Panc1 (cell line): ENCODE results near the gene SYNPR. TPM values are rescaled to one million over a fixed set of nuclear protein-coding genes. Genes with fewer than 3 reads are reported as not detected.

ENCODE experiments used
- ATAC-seq: fragments of 200-7000 bp; cut with Tn5 transposase; 2 replicates; pipeline ENCODE4 v1.9.1; 2020; ENCODE audit warnings: mild to moderate bottlenecking, moderate library complexity
- BruUV-seq: library from RNA; stranded (reverse); fragments of 400-500 nt; replicated peaks from 2 replicates; lab custom pipeline; 2021; lab: Mats Ljungman, UMichigan
- CTCF ChIA-PET: fragments of 300-600 bp; sonication (Branson Sonifier 250); formaldehyde crosslinking; loops from one replicate; lab custom pipeline; 2022; ENCODE audit warnings: antibody characterized with exemption; lab: Charles Lee
- POLR2A ChIA-PET: fragments of 300-600 bp; sonication (Branson Sonifier 250); formaldehyde crosslinking; loops from one replicate; lab custom pipeline; 2022; ENCODE audit warnings: antibody characterized with exemption; lab: Charles Lee
- DNase-seq: peaks from one replicate; pipeline ENCODE4 v3.0.0-alpha.2; 2010; ENCODE audit warnings: low read depth, low spot score
- H3K27ac ChIP-seq: 2 replicates; pipeline ENCODE4 v1.5.1; 2011; ENCODE audit warnings: mild to moderate bottlenecking, low read length, inconsistent platforms
- H3K27me3 ChIP-seq: fragments of 200-500 bp; sonication (Bioruptor generic); 2 replicates; pipeline ENCODE4 v1.6.0; 2014; ENCODE audit warnings: low read length, inconsistent platforms; ENCODE audit not compliant: control insufficient read depth, insufficient read depth
- H3K36me3 ChIP-seq: fragments of 200-500 bp; sonication (Bioruptor generic); 2 replicates; pipeline ENCODE4 v1.5.1; 2014; ENCODE audit warnings: inconsistent platforms, mild to moderate bottlenecking, low read length, moderate library complexity; ENCODE audit not compliant: control insufficient read depth, insufficient read depth
- H3K4me1 ChIP-seq: 2 replicates; pipeline ENCODE4 v1.5.1; 2011; ENCODE audit warnings: inconsistent platforms, mild to moderate bottlenecking, low read length, moderate library complexity; ENCODE audit not compliant: control insufficient read depth, insufficient read depth
- H3K4me3 ChIP-seq, 2 experiments: 2 replicates each; pipeline ENCODE4 v1.5.1; 2011 to 2012; ENCODE audit warnings: low read depth in 2 of 2, low read length in 2 of 2, mild to moderate bottlenecking in 2 of 2, inconsistent platforms in 1 of 2, moderate library complexity in 1 of 2
- H3K9me3 ChIP-seq: fragments of 200-500 bp; sonication (Bioruptor generic); 2 replicates; pipeline ENCODE4 v1.5.1; 2014; ENCODE audit warnings: low read depth, mild to moderate bottlenecking, inconsistent platforms, low read length, moderate library complexity; ENCODE audit not compliant: control insufficient read depth, insufficient read depth
- POLR2AphosphoS5 ChIP-seq: IDR thresholded peaks from 2 replicates; pipeline ENCODE4 v1.6.1; 2012; ENCODE audit warnings: mild to moderate bottlenecking, low read depth, low read length, moderate library complexity
- REST ChIP-seq, 2 experiments: IDR thresholded peaks; 2 replicates each; pipeline ENCODE4 v1.6.1; 2011 to 2012; ENCODE audit warnings: low read depth in 2 of 2, control low read depth in 1 of 2, low read length in 1 of 2, mild to moderate bottlenecking in 1 of 2, moderate library complexity in 1 of 2; ENCODE audit not compliant: insufficient read depth in 1 of 2
- SIN3A ChIP-seq: IDR thresholded peaks from 2 replicates; pipeline ENCODE4 v1.6.1; 2012; ENCODE audit warnings: low read depth, mild to moderate bottlenecking, low read length, moderate library complexity, borderline replicate concordance; ENCODE audit not compliant: insufficient read depth
- TCF7L2 ChIP-seq: IDR thresholded peaks from 2 replicates; pipeline ENCODE4 v1.6.1; 2011; ENCODE audit warnings: mild to moderate bottlenecking, low read depth, low read length, inconsistent platforms
- in situ Hi-C: cut with HindIII; loops from 2 replicates; pipeline ENCODE4 v1.10.0; 2016; ENCODE audit warnings: low sequenced_read_pairs, low pct_unique_long_range_greater_than_20kb
- intact Hi-C: fragments of 100-400 bp; cut with micrococcal nuclease; formaldehyde crosslinking; loops from one replicate; pipeline ENCODE4 v1.10.0; 2022; ENCODE audit not compliant: unreplicated experiment
- total RNA-seq: library from RNA; stranded (reverse); gene quantifications from one replicate; pipeline ENCODE4 v1.2.1, GENCODE V29; 2021; ENCODE audit not compliant: unreplicated experiment
- TF ChIP-seq, protein P1 (sequence below): fragments of 450-650 bp; IDR thresholded peaks from 2 replicates; pipeline ENCODE4 v1.5.1; 2017; ENCODE audit warnings: mild to moderate bottlenecking

SYNPR gene
- total RNA-seq, 1 experiment from 2014 or later: not detected

DNA sequence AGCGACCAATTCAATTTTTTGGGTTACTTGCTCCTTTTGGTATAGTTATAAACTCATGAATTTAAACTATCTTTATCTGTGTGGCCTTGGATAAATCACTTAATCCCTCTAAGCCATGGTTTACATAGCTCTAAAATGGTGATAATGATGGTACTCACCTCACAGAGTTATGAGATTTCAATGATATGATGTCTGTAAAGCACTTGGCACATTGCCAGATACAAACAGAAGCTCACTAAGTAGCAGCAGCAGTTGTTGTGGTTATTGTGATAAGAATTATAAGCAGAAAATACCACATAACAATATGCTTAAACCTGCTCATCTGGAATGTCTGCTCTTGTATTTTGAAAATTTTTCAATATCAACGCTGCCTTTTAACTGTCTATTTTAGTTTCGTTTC is 189.3 kb downstream of the SYNPR start:
- Histone ChIP-seq H3K27ac (no peak overlapping the region), H3K9me3 (no peaks in the 10 kb centered on the region), H3K27me3 (no peaks in the 10 kb centered on the region), H3K36me3 (no peaks in the 10 kb centered on the region), H3K4me3 (no peak overlapping the region), H3K4me1 (no peaks in the 10 kb centered on the region)
- intact Hi-C loops: no loop called here
- in situ Hi-C loops: no loop called here
- no peak for TF ChIP-seq POLR2AphosphoS5
- CTCF ChIA-PET: no interaction called here
- BruUV-seq: no TSS peak
- DNase-seq: no peak
- ATAC-seq: no peak
- POLR2A ChIA-PET: no interaction called here

- no TSS peak for BruUV-seq
- no peaks in the 10 kb centered on the region for H3K4me1 ChIP-seq
- in situ Hi-C loops: no loop called here
- H3K36me3 ChIP-seq: no peaks in the 10 kb centered on the region
- no peaks in the 10 kb centered on the region for H3K27me3 ChIP-seq
- no peaks in the 10 kb centered on the region for H3K9me3 ChIP-seq
- intact Hi-C loops: no loop called here
- POLR2A ChIA-PET: no interaction called here
- H3K4me3 ChIP-seq: no peak overlapping the region
- no peak for DNase-seq
- TF ChIP-seq SIN3A (no peak), POLR2AphosphoS5 (no peak), TCF7L2 (no peak), REST (IDR thresholded peaks at IDR 0.05; ENCODE audit: insufficient read depth in 1 of 2, low read depth in 2 of 2, low read length in 1 of 2) (no peak)
- TF ChIP-seq, protein P1, sequence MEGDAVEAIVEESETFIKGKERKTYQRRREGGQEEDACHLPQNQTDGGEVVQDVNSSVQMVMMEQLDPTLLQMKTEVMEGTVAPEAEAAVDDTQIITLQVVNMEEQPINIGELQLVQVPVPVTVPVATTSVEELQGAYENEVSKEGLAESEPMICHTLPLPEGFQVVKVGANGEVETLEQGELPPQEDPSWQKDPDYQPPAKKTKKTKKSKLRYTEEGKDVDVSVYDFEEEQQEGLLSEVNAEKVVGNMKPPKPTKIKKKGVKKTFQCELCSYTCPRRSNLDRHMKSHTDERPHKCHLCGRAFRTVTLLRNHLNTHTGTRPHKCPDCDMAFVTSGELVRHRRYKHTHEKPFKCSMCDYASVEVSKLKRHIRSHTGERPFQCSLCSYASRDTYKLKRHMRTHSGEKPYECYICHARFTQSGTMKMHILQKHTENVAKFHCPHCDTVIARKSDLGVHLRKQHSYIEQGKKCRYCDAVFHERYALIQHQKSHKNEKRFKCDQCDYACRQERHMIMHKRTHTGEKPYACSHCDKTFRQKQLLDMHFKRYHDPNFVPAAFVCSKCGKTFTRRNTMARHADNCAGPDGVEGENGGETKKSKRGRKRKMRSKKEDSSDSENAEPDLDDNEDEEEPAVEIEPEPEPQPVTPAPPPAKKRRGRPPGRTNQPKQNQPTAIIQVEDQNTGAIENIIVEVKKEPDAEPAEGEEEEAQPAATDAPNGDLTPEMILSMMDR: no peak
- CTCF ChIA-PET: no interaction called here
- no peak overlapping the region for H3K27ac ChIP-seq
- no peak for ATAC-seq
Observed at GRCh38 chr3:63470745-63471144, 192.6 kb downstream of the SYNPR start.

DNA sequence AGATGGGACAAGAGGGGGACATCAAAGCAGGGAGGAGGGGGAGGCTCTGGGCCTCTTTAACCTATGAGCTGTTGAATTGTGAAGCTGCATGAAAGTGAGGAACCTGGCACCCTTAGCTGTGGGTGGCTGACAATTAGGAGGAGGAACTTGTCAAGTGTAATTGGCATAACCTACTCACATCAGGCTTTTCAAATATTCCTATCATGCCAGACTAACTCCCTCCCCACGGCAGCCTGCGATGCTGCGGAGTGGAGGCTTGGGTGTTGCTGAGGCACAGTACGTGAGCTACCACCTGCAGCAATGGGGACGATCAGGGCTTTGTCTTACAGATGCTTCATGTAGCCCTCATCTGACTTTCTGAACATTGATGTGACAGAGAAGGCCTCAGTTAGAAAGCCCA is 193.7 kb downstream of the SYNPR start:
- in situ Hi-C loops: no loop called here
- Histone ChIP-seq H3K9me3 (no peaks in the 10 kb centered on the region), H3K27ac (no peak overlapping the region), H3K27me3 (no peaks in the 10 kb centered on the region), H3K4me3 (no peak overlapping the region), H3K36me3 (no peaks in the 10 kb centered on the region), H3K4me1 (no peaks in the 10 kb centered on the region)
- TF ChIP-seq, protein P1: no peak
- TF ChIP-seq REST (IDR thresholded peaks at IDR 0.05; ENCODE audit: insufficient read depth in 1 of 2, low read depth in 2 of 2, low read length in 1 of 2): no peak
- no peak for ATAC-seq
- no TSS peak for BruUV-seq
- ChIA-PET CTCF (no interaction called here), POLR2A (no interaction called here)
- intact Hi-C loops: no loop called here
- no peak for DNase-seq
